ENCODE data around the gene PEAR1.

Gene PEAR1

DNA sequence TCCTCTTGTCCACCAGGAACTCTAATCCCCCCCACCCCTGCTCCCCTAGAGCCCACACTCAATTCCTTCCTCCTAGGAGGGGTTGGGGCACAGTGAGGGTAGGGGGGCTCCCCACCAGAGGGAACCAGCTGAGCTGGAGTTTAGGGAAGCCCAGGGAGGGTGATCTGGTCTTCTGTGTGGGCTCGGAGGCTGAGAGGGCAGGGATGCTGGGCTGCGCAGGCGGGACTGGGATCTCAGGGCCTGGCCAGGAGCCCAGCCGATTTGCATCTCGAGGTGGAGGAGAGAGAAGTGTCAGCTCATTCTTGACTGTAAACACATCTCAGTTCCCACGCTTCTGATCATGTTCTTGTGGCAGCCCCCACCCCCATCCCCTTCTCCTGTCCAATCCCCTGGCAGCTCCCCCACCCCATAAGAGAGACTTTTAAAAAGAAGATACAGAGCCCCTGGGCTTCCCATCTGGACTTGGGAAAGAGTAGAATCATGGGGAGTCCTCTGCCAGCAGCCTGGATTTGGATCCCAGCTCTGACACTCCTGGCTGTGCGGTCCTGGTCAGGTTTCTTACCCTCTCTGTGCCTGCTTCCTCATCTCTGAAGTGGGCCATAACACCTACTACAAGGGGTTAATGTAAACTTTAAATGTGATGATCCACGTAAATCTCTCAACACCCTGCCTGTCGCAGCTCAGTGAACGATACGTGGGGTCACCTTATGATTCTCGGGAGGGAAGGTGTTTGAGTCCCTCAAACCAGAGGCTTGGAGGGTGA lies 6.6 kb downstream of the PEAR1 start:
- peak; percentile 42 to 45 for DNase-seq (ENCODE audit: low read depth in 2 of 2)

DNA sequence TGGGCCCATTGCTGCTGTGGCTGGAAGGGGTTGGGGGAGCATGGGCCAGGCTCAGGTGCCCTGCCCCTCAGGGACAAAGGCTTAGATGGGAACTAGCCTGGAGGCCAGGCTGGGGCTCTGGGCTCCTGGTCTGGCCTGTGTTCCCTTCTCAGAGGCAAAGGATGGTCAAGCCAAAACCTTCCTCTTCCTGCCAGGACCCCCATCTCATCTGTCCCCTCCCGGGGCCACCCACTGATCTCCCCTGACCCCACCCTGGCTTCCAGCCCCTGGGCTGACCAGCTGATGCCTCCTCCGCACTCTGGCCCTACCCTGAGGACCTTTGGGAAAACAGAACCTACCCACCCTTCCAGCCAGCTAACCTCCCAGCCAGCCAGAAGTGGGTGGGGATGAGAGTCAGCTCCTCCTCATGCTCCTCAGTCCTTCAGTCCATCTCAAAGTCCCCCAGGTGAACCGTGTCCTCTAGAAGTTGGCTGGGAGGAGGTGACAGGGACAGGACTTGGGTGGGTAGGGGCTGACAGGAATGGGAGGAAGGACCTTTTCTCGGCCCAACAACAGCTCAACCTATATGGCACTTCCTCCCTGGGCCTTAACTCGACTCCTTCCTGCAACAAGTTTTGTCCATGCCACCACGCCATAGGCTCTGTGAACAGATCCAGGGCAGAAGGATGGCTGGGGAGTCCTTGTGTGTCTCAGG lies 7.5 kb downstream of the PEAR1 start:
- DNase-seq (ENCODE audit: low read depth in 2 of 2), result no peak

DNA sequence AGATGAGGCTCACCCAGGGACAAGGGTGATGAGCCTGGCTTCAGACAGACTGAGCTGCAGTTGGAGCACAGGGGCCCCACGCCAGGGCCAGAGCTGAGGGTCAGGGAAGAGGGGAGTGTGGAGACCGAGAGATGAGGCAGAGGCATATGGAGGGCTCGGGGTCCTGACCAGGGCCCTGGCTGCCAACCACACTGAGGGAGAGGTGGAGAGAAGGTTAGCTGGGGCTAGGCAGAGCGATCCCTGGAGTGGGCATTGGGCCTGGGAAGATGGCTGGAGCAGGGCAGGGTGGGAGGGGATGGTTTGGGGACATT lies 8.0 kb downstream of the PEAR1 start:
- no peak for DNase-seq (ENCODE audit: low read depth in 2 of 2)

DNA sequence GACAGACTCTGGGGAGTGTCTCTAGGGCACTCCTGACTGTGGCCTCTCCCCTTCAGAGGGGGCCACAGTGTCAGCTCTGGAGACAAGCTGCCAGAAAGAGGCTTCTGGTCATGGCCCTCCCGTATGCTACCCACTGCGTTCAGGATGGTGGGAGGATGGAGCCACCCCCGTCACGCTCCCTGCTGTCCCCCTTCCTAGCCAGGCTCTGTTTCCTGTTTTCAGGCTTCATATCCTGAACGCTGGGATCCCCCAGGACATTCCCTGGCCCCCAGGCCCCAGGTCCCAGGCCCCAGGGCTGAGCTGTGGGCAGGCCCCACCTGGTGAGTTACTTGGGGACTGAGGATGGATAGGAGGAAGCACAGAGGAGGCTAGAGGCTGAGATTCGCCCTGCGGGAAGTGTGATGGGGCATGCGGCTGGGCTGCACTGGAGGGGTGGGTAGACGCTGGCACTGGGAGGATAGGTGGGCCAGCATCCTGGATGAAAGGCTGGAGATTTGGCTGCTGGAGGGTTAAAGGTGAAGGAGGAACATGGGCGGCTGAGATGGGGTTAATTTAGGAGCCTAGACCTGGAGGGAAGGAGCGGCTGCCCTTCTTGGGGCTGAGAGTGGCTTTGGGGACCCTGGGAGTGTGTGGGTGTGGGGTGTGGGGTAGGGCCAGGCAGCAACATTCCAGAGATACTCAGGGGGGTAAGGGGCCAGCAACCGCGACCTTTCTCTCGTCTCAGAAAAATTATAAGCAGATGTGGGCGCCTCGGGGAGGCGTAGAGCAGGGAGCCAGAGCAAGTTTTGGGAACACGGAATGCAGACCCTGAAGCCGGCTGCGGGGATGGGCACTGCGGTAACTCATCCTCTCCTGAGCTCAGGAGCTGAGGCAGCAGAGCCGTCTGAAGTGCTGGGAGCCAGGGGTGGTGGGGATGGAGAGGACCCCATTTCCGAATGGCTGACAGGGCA lies 8.7 kb downstream of the PEAR1 start:
- peak; percentile 45 to 50 for DNase-seq (ENCODE audit: low read depth in 2 of 2)

DNA sequence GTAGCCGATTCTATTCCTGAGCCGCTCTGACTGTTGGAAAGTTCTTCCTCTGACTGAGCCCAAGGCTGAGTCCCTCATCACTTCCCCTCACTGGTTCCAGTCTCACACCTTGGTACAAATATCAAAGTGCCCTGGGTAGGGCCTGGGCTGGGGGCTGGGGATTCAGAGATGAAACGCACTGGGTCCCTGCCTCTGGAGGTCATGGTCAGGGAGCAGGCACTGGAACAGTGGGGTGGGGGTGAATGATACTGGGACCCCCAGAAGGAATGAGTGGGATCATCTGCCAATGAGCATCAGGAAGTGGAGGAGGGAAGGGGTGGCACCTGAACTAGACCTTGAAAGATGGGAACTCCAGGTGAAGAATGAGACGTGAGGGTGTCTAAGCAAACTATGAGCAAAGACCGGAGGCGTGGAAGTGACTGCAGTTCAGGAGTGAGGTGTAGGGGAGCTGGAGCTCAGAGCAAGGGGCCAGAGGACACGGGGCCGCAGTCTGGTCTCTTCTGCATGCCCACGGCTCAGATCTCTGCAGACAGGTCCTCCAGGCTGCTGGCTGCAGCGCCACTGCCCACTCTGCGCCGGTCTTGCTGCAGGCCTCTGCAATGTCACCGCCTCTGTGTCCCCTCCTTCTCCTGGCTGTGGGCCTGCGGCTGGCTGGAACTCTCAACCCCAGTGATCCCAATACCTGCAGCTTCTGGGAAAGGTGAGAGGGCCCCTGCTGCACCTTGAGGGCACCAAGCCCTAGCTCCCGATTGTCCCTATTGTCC lies 10.0 kb downstream of the PEAR1 start:
- no peak for DNase-seq (ENCODE audit: low read depth in 2 of 2)

DNA sequence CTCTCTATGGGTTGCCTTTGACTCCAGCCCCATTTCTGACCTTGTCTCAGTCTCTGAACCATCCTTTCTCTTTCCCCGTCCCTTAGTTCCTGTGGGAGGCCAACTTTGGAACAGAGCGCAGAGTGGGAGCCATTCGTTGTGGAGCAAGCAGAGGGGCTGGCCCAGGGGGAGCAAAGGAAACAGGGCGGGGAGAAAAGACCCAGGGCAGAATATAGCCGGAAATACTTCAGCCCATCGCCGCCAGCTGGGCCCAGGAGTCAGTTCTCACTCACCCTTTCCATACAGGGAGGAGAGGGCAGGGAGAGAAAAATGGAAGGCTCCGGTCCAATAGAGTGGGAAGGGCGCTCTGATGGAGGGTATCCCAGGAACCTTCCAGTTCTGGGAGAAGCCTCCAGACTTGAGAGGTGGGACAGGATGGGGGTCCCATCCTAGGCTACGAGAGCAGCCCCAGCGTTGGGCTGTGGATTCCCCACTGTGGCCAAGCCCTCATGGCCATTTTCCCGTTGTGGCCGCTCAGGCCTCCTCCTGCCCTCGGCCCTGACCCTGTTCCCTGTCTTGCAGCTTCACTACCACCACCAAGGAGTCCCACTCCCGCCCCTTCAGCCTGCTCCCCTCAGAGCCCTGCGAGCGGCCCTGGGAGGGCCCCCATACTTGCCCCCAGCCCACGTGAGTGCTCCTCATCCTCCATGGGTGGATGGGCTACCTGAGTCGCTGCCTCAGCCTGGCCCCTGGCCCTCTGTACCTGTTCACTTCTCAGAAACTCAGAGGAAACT lies 10.9 kb downstream of the PEAR1 start:
- no peak for DNase-seq (ENCODE audit: low read depth in 2 of 2)

DNA sequence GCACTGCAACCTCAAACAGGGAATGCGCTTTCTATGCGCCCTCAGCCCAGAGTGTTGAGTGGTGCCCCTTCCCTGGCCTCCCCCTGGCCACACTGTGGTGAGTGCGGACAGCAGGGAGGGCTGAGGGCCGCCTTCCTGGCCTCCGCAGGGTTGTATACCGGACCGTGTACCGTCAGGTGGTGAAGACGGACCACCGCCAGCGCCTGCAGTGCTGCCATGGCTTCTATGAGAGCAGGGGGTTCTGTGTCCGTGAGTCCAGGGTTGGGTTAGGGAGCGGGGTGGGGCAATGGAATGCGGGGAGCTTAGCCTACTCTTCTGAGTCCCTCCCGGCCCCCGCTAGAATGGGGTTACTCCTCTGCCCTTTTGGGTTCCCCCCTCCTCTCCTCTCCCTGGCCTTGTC lies 11.7 kb downstream of the PEAR1 start:
- no peak for DNase-seq (ENCODE audit: low read depth in 2 of 2)

DNA sequence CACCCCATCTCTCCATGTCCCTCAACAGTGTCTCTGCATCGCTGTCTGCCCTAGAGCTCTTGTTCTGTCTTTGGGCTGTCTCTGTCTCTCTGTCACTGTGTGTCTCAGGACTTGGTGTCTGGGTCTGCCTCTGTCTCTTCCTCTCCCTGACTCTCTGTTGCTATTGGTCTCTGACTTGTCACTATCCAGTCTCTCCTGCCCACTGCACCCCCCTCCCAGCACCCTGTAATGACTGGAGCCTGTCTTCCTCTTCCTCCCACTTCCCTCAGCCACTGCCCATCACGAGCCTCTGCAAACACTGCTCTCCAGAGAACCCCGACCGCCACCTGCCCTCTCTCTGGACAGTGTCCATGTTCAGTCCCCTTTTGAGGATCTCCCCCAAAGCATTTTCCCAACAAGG lies 12.1 kb downstream of the PEAR1 start:
- no peak for DNase-seq (ENCODE audit: low read depth in 2 of 2)

DNA sequence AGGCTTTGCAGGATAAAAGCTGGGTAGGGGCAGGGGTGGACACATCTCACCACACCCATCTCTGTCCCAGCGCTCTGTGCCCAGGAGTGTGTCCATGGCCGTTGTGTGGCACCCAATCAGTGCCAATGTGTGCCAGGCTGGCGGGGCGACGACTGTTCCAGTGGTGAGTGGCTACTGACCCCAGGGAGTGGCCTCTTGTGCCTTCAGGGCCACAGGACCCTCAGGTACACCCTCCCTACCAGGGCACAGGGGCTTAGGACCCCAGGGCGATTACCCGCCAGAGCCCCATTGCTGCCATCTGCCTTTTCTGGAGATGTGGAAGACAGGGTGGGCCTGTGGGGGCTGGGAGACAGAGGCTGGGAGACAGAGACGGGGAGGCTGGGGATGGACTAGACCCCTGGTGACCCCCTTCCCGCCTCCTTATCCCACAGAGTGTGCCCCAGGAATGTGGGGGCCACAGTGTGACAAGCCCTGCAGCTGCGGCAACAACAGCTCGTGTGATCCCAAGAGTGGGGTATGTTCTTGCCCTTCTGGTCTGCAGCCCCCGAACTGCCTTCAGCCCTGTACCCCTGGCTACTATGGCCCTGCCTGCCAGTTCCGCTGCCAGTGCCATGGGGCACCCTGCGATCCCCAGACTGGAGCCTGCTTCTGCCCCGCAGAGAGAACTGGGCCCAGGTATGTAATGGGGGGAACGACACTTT lies 12.8 kb downstream of the PEAR1 start:
- DNase-seq (ENCODE audit: low read depth in 2 of 2), result no peak

DNA sequence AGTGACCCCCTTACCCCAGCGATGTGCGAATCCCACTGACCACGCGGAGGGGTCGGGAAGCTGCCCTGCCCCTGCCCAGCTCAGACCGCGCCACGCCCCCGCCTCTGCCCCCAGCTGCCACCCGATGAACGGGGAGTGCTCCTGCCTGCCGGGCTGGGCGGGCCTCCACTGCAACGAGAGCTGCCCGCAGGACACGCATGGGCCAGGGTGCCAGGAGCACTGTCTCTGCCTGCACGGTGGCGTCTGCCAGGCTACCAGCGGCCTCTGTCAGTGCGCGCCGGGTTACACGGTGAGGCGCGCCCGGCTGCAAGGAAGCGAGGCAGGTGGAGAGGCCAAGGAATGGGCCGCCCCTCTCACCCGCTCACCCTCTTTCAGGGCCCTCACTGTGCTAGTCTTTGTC lies 15.0 kb downstream of the PEAR1 start:
- no peak for DNase-seq (ENCODE audit: low read depth in 2 of 2)

DNA sequence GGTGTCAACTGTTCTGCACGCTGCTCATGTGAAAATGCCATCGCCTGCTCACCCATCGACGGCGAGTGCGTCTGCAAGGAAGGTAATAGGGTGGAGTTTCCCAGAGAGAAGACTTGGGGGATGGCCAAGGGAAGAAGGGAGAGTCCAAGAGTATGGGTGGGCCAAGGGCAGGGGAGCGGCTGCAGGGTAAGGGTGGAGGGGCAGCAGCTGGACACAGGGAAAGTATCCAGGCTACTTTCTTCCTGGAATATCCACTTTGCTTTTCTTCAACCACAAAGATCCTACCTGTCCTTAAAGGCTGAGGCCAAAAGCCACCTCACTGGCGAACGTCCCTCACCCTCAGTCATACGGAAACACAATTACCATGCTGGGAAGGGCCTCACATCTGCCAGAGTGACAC lies 15.4 kb downstream of the PEAR1 start:
- no peak for DNase-seq (ENCODE audit: low read depth in 2 of 2)

DNA sequence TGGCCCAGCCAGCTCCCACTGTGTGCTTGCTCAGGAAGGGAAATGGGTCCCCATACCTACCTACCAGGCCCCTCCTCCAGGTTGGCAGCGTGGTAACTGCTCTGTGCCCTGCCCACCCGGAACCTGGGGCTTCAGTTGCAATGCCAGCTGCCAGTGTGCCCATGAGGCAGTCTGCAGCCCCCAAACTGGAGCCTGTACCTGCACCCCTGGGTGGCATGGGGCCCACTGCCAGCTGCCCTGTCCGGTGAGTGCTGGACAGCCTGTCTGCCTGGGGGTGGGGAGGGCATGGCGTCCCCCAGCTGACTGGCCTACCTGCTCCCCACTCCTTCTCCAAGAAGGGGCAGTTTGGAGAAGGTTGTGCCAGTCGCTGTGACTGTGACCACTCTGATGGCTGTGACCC lies 16.2 kb downstream of the PEAR1 start:
- no peak for DNase-seq (ENCODE audit: low read depth in 2 of 2)

DNA sequence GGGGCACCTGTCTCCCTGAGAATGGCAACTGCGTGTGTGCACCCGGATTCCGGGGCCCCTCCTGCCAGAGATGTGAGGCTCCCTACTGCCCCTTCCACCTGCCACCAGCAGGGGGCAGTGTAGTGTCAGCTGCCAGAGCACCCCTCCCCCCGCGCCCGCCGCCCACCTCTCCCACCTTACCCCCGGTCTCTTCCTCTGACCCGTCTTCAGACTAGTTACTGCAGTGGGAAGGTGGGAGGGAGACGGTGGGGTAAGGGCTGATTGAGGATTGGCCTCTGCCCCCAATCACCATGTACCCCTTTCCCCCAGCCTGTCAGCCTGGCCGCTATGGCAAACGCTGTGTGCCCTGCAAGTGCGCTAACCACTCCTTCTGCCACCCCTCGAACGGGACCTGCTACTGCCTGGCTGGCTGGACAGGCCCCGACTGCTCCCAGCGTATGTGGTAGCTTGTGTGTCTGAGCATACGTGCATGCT lies 16.8 kb downstream of the PEAR1 start:
- DNase-seq (ENCODE audit: low read depth in 2 of 2), result no peak

DNA sequence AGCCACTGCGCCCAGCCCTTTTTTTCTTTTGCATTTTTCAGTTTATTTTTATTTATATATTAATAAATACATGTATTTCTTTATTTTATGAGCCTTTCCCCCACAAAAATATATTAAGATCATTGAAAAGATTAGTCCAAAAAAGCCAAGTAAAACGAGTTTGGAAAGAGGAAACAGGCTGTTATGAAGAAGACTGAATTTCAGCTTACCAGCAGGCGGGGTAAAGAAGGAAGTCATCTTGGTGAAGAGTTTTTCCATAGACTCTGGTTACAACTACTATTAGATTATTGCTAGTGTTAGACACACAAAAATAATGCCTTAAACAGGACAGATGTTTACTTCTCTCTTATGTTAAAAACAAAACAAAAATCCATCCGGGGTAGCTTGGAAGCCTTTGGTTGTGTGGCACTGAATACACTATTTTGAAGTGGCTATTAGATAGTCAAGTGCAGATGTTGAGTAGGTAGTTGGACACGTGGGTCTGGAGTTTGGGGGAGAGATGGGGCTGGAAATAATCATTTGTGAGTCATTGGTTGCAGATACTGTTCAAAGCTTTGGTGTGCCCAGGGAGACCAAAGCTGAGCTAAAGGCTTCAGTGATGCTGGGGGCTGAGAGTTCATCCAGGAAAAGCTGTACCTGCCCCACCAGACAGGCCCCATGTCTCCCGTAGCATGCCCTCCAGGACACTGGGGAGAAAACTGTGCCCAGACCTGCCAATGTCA lies 18.2 kb downstream of the PEAR1 start:
- no peak for DNase-seq (ENCODE audit: low read depth in 2 of 2)

DNA sequence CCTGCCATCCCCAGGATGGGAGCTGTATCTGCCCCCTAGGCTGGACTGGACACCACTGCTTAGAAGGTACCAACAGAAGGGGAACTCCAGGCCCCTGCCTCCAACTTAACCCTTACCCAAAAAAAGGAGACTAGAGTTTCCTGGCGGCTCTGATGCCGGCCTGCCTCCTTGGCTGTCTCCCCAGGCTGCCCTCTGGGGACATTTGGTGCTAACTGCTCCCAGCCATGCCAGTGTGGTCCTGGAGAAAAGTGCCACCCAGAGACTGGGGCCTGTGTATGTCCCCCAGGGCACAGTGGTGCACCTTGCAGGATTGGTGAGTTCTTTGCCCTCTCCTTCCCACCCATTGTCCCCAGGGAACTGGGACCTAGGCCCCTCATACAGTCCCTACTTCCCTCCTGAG lies 18.8 kb downstream of the PEAR1 start:
- no peak for DNase-seq (ENCODE audit: low read depth in 2 of 2)

DNA sequence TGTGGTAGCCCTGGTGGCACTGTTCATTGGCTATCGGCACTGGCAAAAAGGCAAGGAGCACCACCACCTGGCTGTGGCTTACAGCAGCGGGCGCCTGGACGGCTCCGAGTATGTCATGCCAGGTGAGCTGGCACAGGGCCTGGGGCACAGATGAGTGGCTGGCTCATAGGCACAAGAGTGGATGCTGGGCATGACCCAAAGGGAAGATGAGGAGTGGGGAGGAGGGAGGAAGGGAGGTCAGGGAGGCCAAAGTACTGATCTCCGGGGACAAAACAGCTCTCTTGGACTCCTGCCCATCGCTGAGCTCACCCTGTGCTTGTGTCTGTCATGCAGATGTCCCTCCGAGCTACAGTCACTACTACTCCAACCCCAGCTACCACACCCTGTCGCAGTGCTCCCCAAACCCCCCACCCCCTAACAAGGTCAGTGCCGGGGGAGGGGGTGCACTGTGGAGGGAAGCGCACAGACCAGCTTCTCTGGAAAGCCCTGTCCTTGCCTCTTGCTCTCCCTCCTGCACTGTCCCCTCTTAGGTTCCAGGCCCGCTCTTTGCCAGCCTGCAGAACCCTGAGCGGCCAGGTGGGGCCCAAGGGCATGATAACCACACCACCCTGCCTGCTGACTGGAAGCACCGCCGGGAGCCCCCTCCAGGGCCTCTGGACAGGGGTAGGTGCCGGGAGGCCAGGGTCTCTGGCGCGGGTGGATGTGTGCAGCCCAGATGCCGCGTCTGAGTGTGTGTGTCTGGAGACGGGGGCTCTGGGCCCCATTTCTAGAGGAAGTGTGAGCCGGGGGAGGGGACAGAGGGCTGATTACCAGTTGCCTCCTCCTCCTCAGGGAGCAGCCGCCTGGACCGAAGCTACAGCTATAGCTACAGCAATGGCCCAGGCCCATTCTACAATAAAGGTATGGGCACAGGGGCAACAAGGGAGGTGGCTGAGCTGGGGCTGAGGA lies 19.6 kb downstream of the PEAR1 start:
- DNase-seq (ENCODE audit: low read depth in 2 of 2), result no peak

DNA sequence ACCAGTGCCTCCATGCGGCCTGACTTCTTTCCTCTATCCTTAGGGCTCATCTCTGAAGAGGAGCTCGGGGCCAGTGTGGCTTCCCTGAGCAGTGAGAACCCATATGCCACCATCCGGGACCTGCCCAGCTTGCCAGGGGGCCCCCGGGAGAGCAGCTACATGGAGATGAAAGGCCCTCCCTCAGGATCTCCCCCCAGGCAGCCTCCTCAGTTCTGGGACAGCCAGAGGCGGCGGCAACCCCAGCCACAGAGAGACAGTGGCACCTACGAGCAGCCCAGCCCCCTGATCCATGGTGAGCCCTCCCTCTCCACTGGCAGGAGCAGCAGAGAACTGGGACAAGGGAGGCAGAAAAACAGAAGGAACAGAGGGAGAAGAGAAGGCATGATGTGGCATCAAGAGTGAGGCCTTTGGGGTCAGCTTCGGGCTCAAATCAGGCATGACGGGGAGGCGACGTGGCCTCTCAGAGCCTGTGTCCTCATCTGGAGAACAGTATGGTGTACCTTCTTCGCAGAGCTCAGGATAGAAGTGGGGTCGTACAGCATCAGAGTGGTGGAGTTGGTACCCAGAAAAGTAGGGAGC lies 20.4 kb downstream of the PEAR1 start:
- DNase-seq (ENCODE audit: low read depth in 2 of 2), result no peak

DNA sequence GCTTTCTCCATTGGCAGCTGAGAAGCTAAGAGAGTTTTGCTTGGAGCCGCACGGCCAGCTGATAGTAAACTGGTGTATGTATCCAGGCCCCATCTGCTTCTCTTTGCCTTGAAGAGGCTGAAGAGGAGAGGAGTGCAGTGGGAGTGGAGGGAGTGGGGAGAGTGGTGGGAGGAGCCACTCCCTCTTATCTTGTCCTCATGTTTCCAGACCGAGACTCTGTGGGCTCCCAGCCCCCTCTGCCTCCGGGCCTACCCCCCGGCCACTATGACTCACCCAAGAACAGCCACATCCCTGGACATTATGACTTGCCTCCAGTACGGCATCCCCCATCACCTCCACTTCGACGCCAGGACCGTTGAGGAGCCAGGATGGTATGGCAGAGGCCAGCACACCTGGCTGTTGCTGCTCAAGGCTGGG lies 20.9 kb downstream of the PEAR1 start:
- peak in 1 of 2 experiments; percentile 40 for DNase-seq (ENCODE audit: low read depth in 2 of 2)
